Esophagus squamous epithelium (tissue), 4 donors: ENCODE results near the gene GSC.

Experiments used
- CTCF ChIP-seq, 6 experiments: fragments of 450-650 bp in 4 of 6; fragments of 200-600 bp in 2 of 6; sonication (generic) in 2 of 6; IDR thresholded peaks; one replicate each; pipeline ENCODE4 v1.5.1; 2016 to 2019; ENCODE audit warnings: antibody characterized with exemption in 6 of 6, mild to moderate bottlenecking in 4 of 6, moderate library complexity in 4 of 6
- POLR2A ChIP-seq, 4 donors: fragments of 450-650 bp; IDR thresholded peaks; one replicate each; pipeline ENCODE4 v1.6.1; 2017; ENCODE audit warnings: antibody characterized with exemption in 4 of 4, mild to moderate bottlenecking in 4 of 4, moderate library complexity in 3 of 4

GRCh38 chr14:94805680-94806288, 35.9 kb upstream of the GSC start:
- TF ChIP-seq CTCF (IDR thresholded peaks at IDR 0.05) (no peak), POLR2A (IDR thresholded peaks at IDR 0.05) (no peak)
